ENCODE results near the gene POR. TPM values are rescaled to one million over a fixed set of nuclear protein-coding genes. Genes with fewer than 3 reads are reported as not detected.

Gene POR
- total RNA-seq, 4 donors from 2014 or later, result 37.8 to 71.4 (median 63.6) TPM

GRCh38 chr7:75995996-75996395 lies 81.0 kb downstream of the POR start:
- no peaks in the 10 kb centered on the region for H3K27me3 ChIP-seq
- intact Hi-C loops (cut with DNase I), result loop anchor here (5.0 kb wide), 1 partner anchor 84 kb away; no protein-coding TSS in a partner anchor
- H3K4me1 ChIP-seq, result peaks cover 22 to 36% (median 32%) of the 10 kb centered on the region in 4 donors
- H3K27ac ChIP-seq (replicated peaks in 1 of 4), result no peak overlapping the region
- H3K9me3 ChIP-seq, result no peaks in the 10 kb centered on the region
- H3K4me3 ChIP-seq, result no peak overlapping the region
- TF ChIP-seq CTCF (IDR thresholded peaks at IDR 0.05), result no peak
- no peak for TF ChIP-seq POLR2AphosphoS5 (IDR thresholded peaks at IDR 0.05)
- TF ChIP-seq POLR2A (IDR thresholded peaks at IDR 0.05; ENCODE audit: low read depth), result no peak
- TF ChIP-seq EP300 (IDR thresholded peaks at IDR 0.05), result no peak
- DNase-seq (ENCODE audit: extremely low spot score), result no peak
- H3K36me3 ChIP-seq, result peaks cover 0 to 28% (median 16%) of the 10 kb centered on the region in 4 donors
- WGBS, result 90% methylated on average over 5 of the region's 5 CpGs

GRCh38 chr7:75996476-75996875 lies 81.5 kb downstream of the POR start:
- WGBS, result 68% methylated on average over 4 of the region's 4 CpGs
- Histone ChIP-seq H3K27ac (replicated peaks in 1 of 4) (no peak overlapping the region), H3K4me3 (no peak overlapping the region), H3K27me3 (no peaks in the 10 kb centered on the region), H3K36me3 (peaks cover 0 to 33% (median 20%) of the 10 kb centered on the region in 4 donors), H3K9me3 (no peaks in the 10 kb centered on the region), H3K4me1 (peaks cover 20 to 32% (median 31%) of the 10 kb centered on the region in 4 donors)
- intact Hi-C loops (cut with DNase I), result loop anchor here (5.0 kb wide), 1 partner anchor 84 kb away; no protein-coding TSS in a partner anchor
- TF ChIP-seq CTCF (IDR thresholded peaks at IDR 0.05) (no peak), EP300 (IDR thresholded peaks at IDR 0.05) (no peak), POLR2A (IDR thresholded peaks at IDR 0.05; ENCODE audit: low read depth) (no peak), POLR2AphosphoS5 (IDR thresholded peaks at IDR 0.05) (no peak)
- DNase-seq (ENCODE audit: extremely low spot score), result no peak

- intact Hi-C loops (cut with DNase I), result loop anchor here (5.0 kb wide), 1 partner anchor 86 kb away; no protein-coding TSS in a partner anchor
- Histone ChIP-seq H3K9me3 (no peaks in the 10 kb centered on the region), H3K4me1 (peaks cover 12 to 21% (median 18%) of the 10 kb centered on the region in 4 donors), H3K4me3 (no peak overlapping the region), H3K27me3 (no peaks in the 10 kb centered on the region), H3K36me3 (peaks cover 0 to 32% (median 19%) of the 10 kb centered on the region in 4 donors), H3K27ac (replicated peaks in 1 of 4) (no peak overlapping the region)
- 92% methylated on average over 1 of the region's 1 CpG for WGBS
- TF ChIP-seq EP300 (IDR thresholded peaks at IDR 0.05) (no peak), POLR2A (IDR thresholded peaks at IDR 0.05; ENCODE audit: low read depth) (no peak), POLR2AphosphoS5 (IDR thresholded peaks at IDR 0.05) (no peak), CTCF (IDR thresholded peaks at IDR 0.05) (no peak)
- no peak for DNase-seq (ENCODE audit: extremely low spot score)
These were observed 83.1 kb downstream of the POR start for GRCh38 chr7:75998038-75998437.

GRCh38 chr7:76000566-76000965 lies 85.6 kb downstream of the POR start:
- H3K27me3 ChIP-seq, result no peaks in the 10 kb centered on the region
- 88% methylated on average over 7 of the region's 11 CpGs for WGBS
- intact Hi-C loops (cut with DNase I), result no loop called here
- no peak overlapping the region for H3K27ac ChIP-seq (replicated peaks in 1 of 4)
- DNase-seq (ENCODE audit: extremely low spot score), result no peak
- no peak overlapping the region for H3K4me3 ChIP-seq
- no peak for TF ChIP-seq CTCF (IDR thresholded peaks at IDR 0.05)
- TF ChIP-seq EP300 (IDR thresholded peaks at IDR 0.05), result no peak
- TF ChIP-seq POLR2A (IDR thresholded peaks at IDR 0.05; ENCODE audit: low read depth), result no peak
- no peak for TF ChIP-seq POLR2AphosphoS5 (IDR thresholded peaks at IDR 0.05)
- H3K9me3 ChIP-seq, result no peaks in the 10 kb centered on the region
- peaks cover 0 to under 1% (median under 1%) of the 10 kb centered on the region in 4 donors for H3K4me1 ChIP-seq
- peaks cover 15 to 56% (median 37%) of the 10 kb centered on the region in 4 donors for H3K36me3 ChIP-seq

GRCh38 chr7:76002139-76002538 lies 87.2 kb downstream of the POR start:
- H3K9me3 ChIP-seq, result no peaks in the 10 kb centered on the region
- no peaks in the 10 kb centered on the region for H3K4me1 ChIP-seq
- intact Hi-C loops (cut with DNase I), result no loop called here
- WGBS, result 94% methylated on average over 5 of the region's 6 CpGs
- H3K36me3 ChIP-seq, result peaks cover 15 to 47% (median 34%) of the 10 kb centered on the region in 4 donors
- H3K4me3 ChIP-seq, result no peak overlapping the region
- H3K27me3 ChIP-seq, result no peaks in the 10 kb centered on the region
- no peak for DNase-seq (ENCODE audit: extremely low spot score)
- TF ChIP-seq CTCF (IDR thresholded peaks at IDR 0.05), result no peak
- TF ChIP-seq POLR2AphosphoS5 (IDR thresholded peaks at IDR 0.05), result no peak
- TF ChIP-seq POLR2A (IDR thresholded peaks at IDR 0.05; ENCODE audit: low read depth), result no peak
- TF ChIP-seq EP300 (IDR thresholded peaks at IDR 0.05), result no peak
- H3K27ac ChIP-seq (replicated peaks in 1 of 4), result no peak overlapping the region

Data from esophagus muscularis mucosa (tissue), 4 donors.